LoVo (cell line): Measurements from ENCODE around the gene MYH11.
"Not testable (repeated sequence)": the region's sequence is repeated elsewhere in the genome, so short reads cannot be mapped to it uniquely, and the experiment has no call there.

Experiments
- DNase-seq: peaks from one replicate; pipeline ENCODE4 v3.0.0-alpha.2; 2016; ENCODE audit warnings: low spot score

The MYH11 gene

GRCh38 chr16:15749985-15750384, 106.8 kb downstream of the MYH11 start:
- DNase-seq = no peak

- no peak for DNase-seq
These were observed 107.5 kb downstream of the MYH11 start for GRCh38 chr16:15749371-15749770.

DNA sequence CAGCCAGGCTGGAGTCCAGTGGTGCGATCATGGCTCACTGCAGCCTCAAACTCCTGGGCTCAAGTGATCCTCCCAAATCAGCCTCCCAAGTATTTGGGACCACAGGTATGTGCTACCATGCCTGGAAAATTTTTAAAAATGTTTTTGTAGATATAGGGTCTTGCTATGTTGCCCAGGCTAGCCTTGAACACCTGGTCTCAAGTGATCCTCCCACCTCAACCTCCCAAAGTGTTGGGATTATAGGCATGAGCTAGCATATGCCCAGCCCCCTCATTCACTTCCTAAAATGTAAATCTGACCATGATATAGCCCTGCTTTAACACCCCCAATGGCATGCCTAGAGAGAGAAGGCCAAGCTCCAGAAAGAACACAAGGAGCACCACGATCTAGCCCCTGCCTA, 108.2 kb downstream of the MYH11 start:
- DNase-seq = no peak

DNA sequence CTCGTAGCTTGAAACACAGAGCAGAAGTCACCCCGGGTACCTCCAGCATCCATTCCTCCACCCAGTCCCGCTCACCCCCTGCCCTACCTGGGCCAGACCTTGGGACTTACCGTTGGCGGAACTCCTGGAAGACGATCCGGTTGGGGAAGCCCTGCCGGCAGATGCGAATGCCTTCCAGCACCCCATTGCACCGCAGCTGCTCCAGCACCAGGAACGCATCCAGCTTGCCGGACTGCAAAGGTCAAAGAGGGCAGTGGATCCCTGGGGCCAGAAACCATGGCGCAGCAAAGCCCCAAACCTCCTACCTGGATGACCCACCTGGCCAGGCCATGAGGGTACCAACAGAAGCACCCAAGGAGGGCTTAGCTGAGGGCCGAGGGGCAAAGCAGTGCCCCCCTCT, 108.9 kb downstream of the MYH11 start:
- DNase-seq = no peak

DNA sequence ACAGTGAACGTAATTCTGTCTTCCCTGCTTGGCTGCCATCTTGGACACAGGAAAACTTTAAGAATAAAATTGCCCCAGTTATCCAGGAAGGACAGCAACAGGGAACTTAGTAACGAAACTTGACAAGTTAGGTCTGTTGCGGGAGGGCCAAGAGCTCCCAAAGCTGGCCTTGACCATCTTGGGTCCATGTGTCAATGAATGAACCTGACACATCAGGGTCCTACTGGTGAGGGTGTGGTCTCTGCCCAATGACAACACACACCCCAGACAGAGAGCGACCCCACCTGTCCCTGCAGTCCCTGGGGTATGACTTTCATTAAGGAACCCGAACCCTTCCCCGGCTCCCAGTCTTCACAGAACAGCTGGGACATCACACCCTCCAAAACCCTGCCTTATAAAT, 110.5 kb downstream of the MYH11 start:
- DNase-seq = no peak

DNA sequence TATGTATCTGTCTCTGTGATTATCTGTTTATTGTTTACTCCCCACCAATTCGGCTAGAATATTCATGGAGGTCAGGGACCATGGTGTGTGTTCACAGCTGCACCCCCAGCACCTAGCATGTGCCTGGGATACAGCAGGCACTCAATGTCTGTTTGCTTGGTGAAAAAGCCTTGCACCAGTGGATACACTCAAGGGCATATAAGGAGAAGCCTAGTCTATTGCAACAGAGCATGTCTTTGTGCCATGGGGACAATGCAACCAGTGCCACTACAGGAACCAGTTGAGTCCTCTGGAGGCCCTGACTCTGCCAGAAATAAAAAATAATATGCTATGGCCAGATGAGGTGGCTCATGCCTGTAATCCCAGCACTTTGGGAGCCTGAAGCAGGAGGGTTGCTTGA, 113.2 kb downstream of the MYH11 start:
- no peak for DNase-seq

GRCh38 chr16:15742716-15743115, 114.1 kb downstream of the MYH11 start:
- no peak for DNase-seq

GRCh38 chr16:15741207-15741871, 115.5 kb downstream of the MYH11 start:
- no peak for DNase-seq

DNA sequence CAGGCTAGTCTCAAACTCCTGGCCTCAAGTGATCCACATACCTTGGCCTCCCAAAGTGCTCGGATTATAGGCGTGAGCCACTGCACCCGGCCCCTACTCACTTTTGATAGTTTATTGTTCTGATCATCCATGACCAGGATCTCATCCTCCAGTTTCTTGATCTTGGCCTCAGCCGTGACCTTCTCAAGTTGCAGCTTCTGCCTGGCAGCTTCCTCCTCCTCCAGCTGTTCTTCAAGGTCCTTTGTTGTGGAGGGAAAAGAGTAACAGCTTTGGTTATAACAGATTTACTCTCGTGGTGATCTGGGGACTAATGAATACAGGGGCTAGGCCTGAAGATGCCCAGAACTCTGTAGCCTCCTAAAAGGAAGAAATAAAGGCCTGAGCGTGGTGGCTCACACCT, 116.9 kb downstream of the MYH11 start:
- no peak for DNase-seq

GRCh38 chr16:15739464-15739863, 117.4 kb downstream of the MYH11 start:
- no peak for DNase-seq

- no peak for DNase-seq
These were observed 119.6 kb downstream of the MYH11 start for GRCh38 chr16:15737140-15737644.

- no peak for DNase-seq
These were observed 120.3 kb downstream of the MYH11 start for GRCh38 chr16:15736529-15736928.

DNA sequence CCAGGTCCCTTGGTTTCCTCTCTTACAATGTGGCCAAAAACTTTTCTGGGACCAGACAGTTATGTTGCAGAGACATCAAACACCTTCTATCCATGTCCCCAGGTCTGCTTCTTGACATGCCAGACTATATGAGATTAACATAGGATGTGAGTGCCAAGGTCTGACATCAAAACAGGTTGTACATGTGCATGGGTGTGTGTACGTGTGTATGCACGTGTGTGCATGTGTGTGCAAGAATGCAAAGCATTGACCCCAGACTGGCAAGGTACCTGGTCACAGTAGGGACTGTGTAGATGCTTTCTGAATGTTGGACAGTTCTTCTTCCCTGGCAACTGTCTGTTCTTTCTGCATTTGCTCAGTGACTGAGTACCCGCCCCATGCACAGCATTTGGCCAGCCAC, 121.2 kb downstream of the MYH11 start:
- no peak for DNase-seq

- DNase-seq = no peak
These were observed 124.4 kb downstream of the MYH11 start for GRCh38 chr16:15732416-15732815.

GRCh38 chr16:15729152-15729551, 127.7 kb downstream of the MYH11 start:
- no peak for DNase-seq

- not testable (repeated sequence) for DNase-seq
These were observed 129.1 kb downstream of the MYH11 start for GRCh38 chr16:15727697-15728096.

- DNase-seq = no peak
These were observed 130.1 kb downstream of the MYH11 start for GRCh38 chr16:15726715-15727114.

- DNase-seq = no peak
These were observed 131.1 kb downstream of the MYH11 start for GRCh38 chr16:15725641-15726240.

DNA sequence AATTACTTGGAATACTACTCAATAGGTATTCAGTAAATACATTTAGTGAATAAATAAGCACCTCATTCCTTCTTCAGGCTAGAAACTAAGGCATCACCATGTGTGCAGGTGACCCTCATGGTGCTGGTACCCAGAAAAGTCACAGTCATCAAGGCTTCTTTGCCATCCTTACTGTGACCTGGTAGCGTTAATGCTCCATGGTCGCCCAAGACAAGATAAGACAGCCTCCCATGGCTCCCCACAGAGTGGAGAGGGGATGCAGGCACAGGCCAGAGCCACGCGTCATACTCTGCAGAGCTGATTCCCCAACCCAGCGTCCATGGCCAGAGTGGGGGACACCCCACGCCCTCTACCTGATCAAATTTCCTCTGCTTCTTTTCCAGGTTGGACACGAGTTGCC, 133.0 kb downstream of the MYH11 start:
- DNase-seq = no peak

DNA sequence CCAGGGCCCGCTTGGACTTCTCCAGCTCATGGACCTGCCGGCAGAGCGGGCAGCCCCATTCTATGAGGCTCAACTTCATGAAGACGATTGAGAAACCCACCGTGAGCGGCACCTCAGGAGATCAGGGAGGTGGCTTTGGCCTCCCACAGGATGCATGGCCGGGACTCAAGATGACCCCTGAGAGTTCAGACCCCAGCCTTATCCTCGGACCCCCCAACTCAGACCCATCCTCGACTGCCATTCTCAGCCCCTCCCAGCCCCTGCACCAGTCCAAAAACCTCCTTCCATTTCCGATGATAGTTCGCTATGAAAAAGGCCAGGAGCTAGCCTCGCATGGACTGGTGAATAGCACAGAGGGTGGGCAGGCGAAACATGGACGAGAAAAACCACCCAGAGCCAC, 135.8 kb downstream of the MYH11 start:
- no peak for DNase-seq

- no peak for DNase-seq
These were observed 140.0 kb downstream of the MYH11 start for GRCh38 chr16:15716694-15717447.

GRCh38 chr16:15715221-15715620, 141.6 kb downstream of the MYH11 start:
- no peak for DNase-seq
